ENCODE results near the gene SNAPC4. TPM values are rescaled to one million over a fixed set of nuclear protein-coding genes. Genes with fewer than 3 reads are reported as not detected.

The SNAPC4 gene
- total and polyA plus RNA-seq, 8 donors: 5.8 to 14.2 (median 11.3) TPM

- Histone ChIP-seq H3K4me3 (no peak overlapping the region), H3K4me1 (peaks cover 13 to 19% of the 10 kb centered on the region in 2 donors), H3K27ac (no peak overlapping the region), H3K36me3 (peaks cover 0 to 58% of the 10 kb centered on the region in 2 donors), H3K9me3 (no peaks in the 10 kb centered on the region), H3K27me3 (no peaks in the 10 kb centered on the region)
- TF ChIP-seq, protein P1, sequence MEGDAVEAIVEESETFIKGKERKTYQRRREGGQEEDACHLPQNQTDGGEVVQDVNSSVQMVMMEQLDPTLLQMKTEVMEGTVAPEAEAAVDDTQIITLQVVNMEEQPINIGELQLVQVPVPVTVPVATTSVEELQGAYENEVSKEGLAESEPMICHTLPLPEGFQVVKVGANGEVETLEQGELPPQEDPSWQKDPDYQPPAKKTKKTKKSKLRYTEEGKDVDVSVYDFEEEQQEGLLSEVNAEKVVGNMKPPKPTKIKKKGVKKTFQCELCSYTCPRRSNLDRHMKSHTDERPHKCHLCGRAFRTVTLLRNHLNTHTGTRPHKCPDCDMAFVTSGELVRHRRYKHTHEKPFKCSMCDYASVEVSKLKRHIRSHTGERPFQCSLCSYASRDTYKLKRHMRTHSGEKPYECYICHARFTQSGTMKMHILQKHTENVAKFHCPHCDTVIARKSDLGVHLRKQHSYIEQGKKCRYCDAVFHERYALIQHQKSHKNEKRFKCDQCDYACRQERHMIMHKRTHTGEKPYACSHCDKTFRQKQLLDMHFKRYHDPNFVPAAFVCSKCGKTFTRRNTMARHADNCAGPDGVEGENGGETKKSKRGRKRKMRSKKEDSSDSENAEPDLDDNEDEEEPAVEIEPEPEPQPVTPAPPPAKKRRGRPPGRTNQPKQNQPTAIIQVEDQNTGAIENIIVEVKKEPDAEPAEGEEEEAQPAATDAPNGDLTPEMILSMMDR (IDR thresholded peaks at IDR 0.05): no peak
- ATAC-seq (no peak), DNase-seq (no peak)
- intact Hi-C loops (cut with DNase I): no loop called here
Measured at GRCh38 chr9:136403915-136404800, 4.2 kb upstream of the SNAPC4 start.

GRCh38 chr9:136403538-136403914, 3.6 kb upstream of the SNAPC4 start:
- Histone ChIP-seq H3K4me1 (peaks cover 16 to 19% of the 10 kb centered on the region in 2 donors), H3K36me3 (peaks cover 0 to 58% of the 10 kb centered on the region in 2 donors), H3K27me3 (no peaks in the 10 kb centered on the region), H3K4me3 (no peak overlapping the region), H3K27ac (no peak overlapping the region), H3K9me3 (no peaks in the 10 kb centered on the region)
- intact Hi-C loops (cut with DNase I): no loop called here
- ATAC-seq: no peak
- TF ChIP-seq, protein P1 (IDR thresholded peaks at IDR 0.05): no peak
- DNase-seq: peak in 1 of 4 donors; percentile 30

GRCh38 chr9:136402067-136402466, 2.1 kb upstream of the SNAPC4 start:
- intact Hi-C loops (cut with DNase I): no loop called here
- Histone ChIP-seq H3K36me3 (peaks cover 0 to 59% of the 10 kb centered on the region in 2 donors), H3K27ac (no peak overlapping the region), H3K4me1 (peaks cover 16 to 26% of the 10 kb centered on the region in 2 donors), H3K9me3 (no peaks in the 10 kb centered on the region), H3K27me3 (no peaks in the 10 kb centered on the region), H3K4me3 (no peak overlapping the region)
- ATAC-seq (no peak), DNase-seq (no peak)
- TF ChIP-seq, protein P1 (IDR thresholded peaks at IDR 0.05): no peak

GRCh38 chr9:136401173-136401922, 1.4 kb upstream of the SNAPC4 start:
- DNase-seq (peak in 1 of 4 donors; percentile 25), ATAC-seq (no peak)
- no peak overlapping the region for H3K4me3 ChIP-seq
- no peaks in the 10 kb centered on the region for H3K27me3 ChIP-seq
- peaks cover 16 to 26% of the 10 kb centered on the region in 2 donors for H3K4me1 ChIP-seq
- TF ChIP-seq, protein P1 (IDR thresholded peaks at IDR 0.05): no peak
- H3K36me3 ChIP-seq: peaks cover 0 to 59% of the 10 kb centered on the region in 2 donors
- intact Hi-C loops (cut with DNase I): no loop called here
- no peaks in the 10 kb centered on the region for H3K9me3 ChIP-seq
- H3K27ac ChIP-seq: no peak overlapping the region

All from left lung (tissue), 10 donors.